Tibial nerve (tissue), 4 donors: ENCODE data around the gene SHC2.

Experiments used
- EP300 ChIP-seq, 2 donors: sonication (generic); formaldehyde crosslinking; IDR thresholded peaks; one replicate each; pipeline ENCODE4 v1.6.1; 2017; ENCODE audit warnings: antibody characterized with exemption in 2 of 2, mild to moderate bottlenecking in 1 of 2
- POLR2A ChIP-seq, 2 donors: fragments of 450-650 bp; IDR thresholded peaks; one replicate each; pipeline ENCODE4 v1.6.1; 2017; ENCODE audit warnings: antibody characterized with exemption in 2 of 2, mild to moderate bottlenecking in 2 of 2, moderate library complexity in 2 of 2
- TF ChIP-seq, protein P1 (sequence below), 5 experiments: fragments of 200-600 bp in 3 of 5; fragments of 450-650 bp in 2 of 5; sonication (generic) in 3 of 5; IDR thresholded peaks; one replicate each; pipeline ENCODE4 v1.5.1; 2016 to 2019; ENCODE audit warnings: antibody characterized with exemption in 5 of 5, mild to moderate bottlenecking in 3 of 5, moderate library complexity in 2 of 5

DNA sequence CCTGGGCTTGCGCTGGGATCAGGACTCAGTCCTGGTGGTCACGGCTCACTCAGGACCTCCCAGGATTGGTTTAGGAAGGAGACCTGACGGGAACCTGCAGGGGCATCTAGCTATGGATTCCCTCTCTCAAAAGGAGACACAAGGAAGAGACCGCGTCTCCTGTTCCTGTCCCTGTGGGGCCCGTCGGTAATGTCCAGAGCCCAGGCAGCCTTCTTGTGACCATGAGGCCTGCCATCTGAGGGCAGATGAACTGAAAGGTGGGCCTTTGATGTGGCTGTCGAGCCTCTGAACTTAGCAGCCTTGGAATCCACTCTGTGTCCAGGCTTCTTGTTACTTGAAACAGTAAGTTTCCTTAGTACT, 84.7 kb downstream of the SHC2 start:
- TF ChIP-seq, protein P1, sequence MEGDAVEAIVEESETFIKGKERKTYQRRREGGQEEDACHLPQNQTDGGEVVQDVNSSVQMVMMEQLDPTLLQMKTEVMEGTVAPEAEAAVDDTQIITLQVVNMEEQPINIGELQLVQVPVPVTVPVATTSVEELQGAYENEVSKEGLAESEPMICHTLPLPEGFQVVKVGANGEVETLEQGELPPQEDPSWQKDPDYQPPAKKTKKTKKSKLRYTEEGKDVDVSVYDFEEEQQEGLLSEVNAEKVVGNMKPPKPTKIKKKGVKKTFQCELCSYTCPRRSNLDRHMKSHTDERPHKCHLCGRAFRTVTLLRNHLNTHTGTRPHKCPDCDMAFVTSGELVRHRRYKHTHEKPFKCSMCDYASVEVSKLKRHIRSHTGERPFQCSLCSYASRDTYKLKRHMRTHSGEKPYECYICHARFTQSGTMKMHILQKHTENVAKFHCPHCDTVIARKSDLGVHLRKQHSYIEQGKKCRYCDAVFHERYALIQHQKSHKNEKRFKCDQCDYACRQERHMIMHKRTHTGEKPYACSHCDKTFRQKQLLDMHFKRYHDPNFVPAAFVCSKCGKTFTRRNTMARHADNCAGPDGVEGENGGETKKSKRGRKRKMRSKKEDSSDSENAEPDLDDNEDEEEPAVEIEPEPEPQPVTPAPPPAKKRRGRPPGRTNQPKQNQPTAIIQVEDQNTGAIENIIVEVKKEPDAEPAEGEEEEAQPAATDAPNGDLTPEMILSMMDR (IDR thresholded peaks at IDR 0.05), result no peak
- TF ChIP-seq EP300 (IDR thresholded peaks at IDR 0.05) (no peak), POLR2A (IDR thresholded peaks at IDR 0.05) (no peak)
